ENCODE measurements around the gene ZFYVE26.

Gene ZFYVE26

GRCh38 chr14:67735336-67736147 lies 80.8 kb downstream of the ZFYVE26 start:
- TF ChIP-seq POLR2AphosphoS5 (IDR thresholded peaks at IDR 0.05; ENCODE audit: low read depth, low read length) (no peak), TAF1 (IDR thresholded peaks at IDR 0.05; ENCODE audit: low read depth, low read length) (no peak), PAX5 (IDR thresholded peaks at IDR 0.05; ENCODE audit: insufficient read depth, low read length, severe bottlenecking) (no peak)
- DNase-seq (ENCODE audit: insufficient read length, low spot score) (no peak), FAIRE-seq (no peak)

GRCh38 chr14:67734675-67735074 lies 81.7 kb downstream of the ZFYVE26 start:
- DNase-seq (ENCODE audit: insufficient read length, low spot score) = no peak
- no peak for FAIRE-seq
- no peak for TF ChIP-seq POLR2A (IDR thresholded peaks at IDR 0.05; ENCODE audit: low read depth, low read length)
- no peak for TF ChIP-seq PAX5 (IDR thresholded peaks at IDR 0.05; ENCODE audit: insufficient read depth, low read length, severe bottlenecking)
- no peak for TF ChIP-seq POLR2AphosphoS5 (IDR thresholded peaks at IDR 0.05; ENCODE audit: low read depth, low read length)
- TF ChIP-seq TAF1 (IDR thresholded peaks at IDR 0.05; ENCODE audit: low read depth, low read length) = no peak
- no peak for TF ChIP-seq POU2F2 (IDR thresholded peaks at IDR 0.05; ENCODE audit: low read depth, low read length)
- no peak for TF ChIP-seq SPI1 (IDR thresholded peaks at IDR 0.05; ENCODE audit: low read depth, low read length)

GRCh38 chr14:67733616-67734015 lies 82.8 kb downstream of the ZFYVE26 start:
- FAIRE-seq = no peak
- DNase-seq (ENCODE audit: insufficient read length, low spot score) = no peak
- TF ChIP-seq SPI1 (IDR thresholded peaks at IDR 0.05; ENCODE audit: low read depth, low read length) (no peak), TAF1 (IDR thresholded peaks at IDR 0.05; ENCODE audit: low read depth, low read length) (no peak), POU2F2 (IDR thresholded peaks at IDR 0.05; ENCODE audit: low read depth, low read length) (no peak), POLR2A (IDR thresholded peaks at IDR 0.05; ENCODE audit: low read depth, low read length) (no peak), POLR2AphosphoS5 (IDR thresholded peaks at IDR 0.05; ENCODE audit: low read depth, low read length) (no peak), PAX5 (IDR thresholded peaks at IDR 0.05; ENCODE audit: insufficient read depth, low read length, severe bottlenecking) (no peak)

- no peak for FAIRE-seq
- DNase-seq (ENCODE audit: insufficient read length, low spot score) = no peak
- TF ChIP-seq PAX5 (IDR thresholded peaks at IDR 0.05; ENCODE audit: insufficient read depth, low read length, severe bottlenecking) (no peak), SPI1 (IDR thresholded peaks at IDR 0.05; ENCODE audit: low read depth, low read length) (no peak), POU2F2 (IDR thresholded peaks at IDR 0.05; ENCODE audit: low read depth, low read length) (no peak), TAF1 (IDR thresholded peaks at IDR 0.05; ENCODE audit: low read depth, low read length) (no peak), POLR2A (IDR thresholded peaks at IDR 0.05; ENCODE audit: low read depth, low read length) (no peak)
Observed at GRCh38 chr14:67729072-67729885, 87.1 kb downstream of the ZFYVE26 start.

- no peak for DNase-seq (ENCODE audit: insufficient read length, low spot score)
- no peak for FAIRE-seq
- no peak for TF ChIP-seq POLR2AphosphoS5 (IDR thresholded peaks at IDR 0.05; ENCODE audit: low read depth, low read length)
- TF ChIP-seq PAX5 (IDR thresholded peaks at IDR 0.05; ENCODE audit: insufficient read depth, low read length, severe bottlenecking) = no peak
Observed at GRCh38 chr14:67728258-67728657, 88.1 kb downstream of the ZFYVE26 start.

GRCh38 chr14:67727361-67727760 lies 89.0 kb downstream of the ZFYVE26 start:
- TF ChIP-seq POLR2AphosphoS5 (IDR thresholded peaks at IDR 0.05; ENCODE audit: low read depth, low read length) = no peak
- no peak for TF ChIP-seq PAX5 (IDR thresholded peaks at IDR 0.05; ENCODE audit: insufficient read depth, low read length, severe bottlenecking)
- no peak for TF ChIP-seq POLR2A (IDR thresholded peaks at IDR 0.05; ENCODE audit: low read depth, low read length)
- DNase-seq (ENCODE audit: insufficient read length, low spot score) = no peak
- FAIRE-seq = no peak

GRCh38 chr14:67725171-67725570 lies 91.2 kb downstream of the ZFYVE26 start:
- DNase-seq (ENCODE audit: insufficient read length, low spot score) = no peak
- no peak for FAIRE-seq

GRCh38 chr14:67722293-67722692 lies 94.1 kb downstream of the ZFYVE26 start:
- TF ChIP-seq TAF1 (IDR thresholded peaks at IDR 0.05; ENCODE audit: low read depth, low read length) (no peak), SPI1 (IDR thresholded peaks at IDR 0.05; ENCODE audit: low read depth, low read length) (no peak), POLR2A (IDR thresholded peaks at IDR 0.05; ENCODE audit: low read depth, low read length) (no peak), POLR2AphosphoS5 (IDR thresholded peaks at IDR 0.05; ENCODE audit: low read depth, low read length) (no peak), POU2F2 (IDR thresholded peaks at IDR 0.05; ENCODE audit: low read depth, low read length) (no peak)
- FAIRE-seq = no peak
- no peak for DNase-seq (ENCODE audit: insufficient read length, low spot score)

More at GRCh38 chr14:67725171-67725570, 91.2 kb downstream of the ZFYVE26 start:
- TF ChIP-seq PAX5 (IDR thresholded peaks at IDR 0.05; ENCODE audit: insufficient read depth, low read length, severe bottlenecking) = no peak
- TF ChIP-seq SPI1 (IDR thresholded peaks at IDR 0.05; ENCODE audit: low read depth, low read length) = no peak
- no peak for TF ChIP-seq POLR2A (IDR thresholded peaks at IDR 0.05; ENCODE audit: low read depth, low read length)
- no peak for TF ChIP-seq POU2F2 (IDR thresholded peaks at IDR 0.05; ENCODE audit: low read depth, low read length)
- TF ChIP-seq TAF1 (IDR thresholded peaks at IDR 0.05; ENCODE audit: low read depth, low read length) = no peak
- no peak for TF ChIP-seq POLR2AphosphoS5 (IDR thresholded peaks at IDR 0.05; ENCODE audit: low read depth, low read length)

GRCh38 chr14:67721875-67722274 lies 94.5 kb downstream of the ZFYVE26 start:
- no peak for TF ChIP-seq PAX5 (IDR thresholded peaks at IDR 0.05; ENCODE audit: insufficient read depth, low read length, severe bottlenecking)
- no peak for TF ChIP-seq TAF1 (IDR thresholded peaks at IDR 0.05; ENCODE audit: low read depth, low read length)
- no peak for TF ChIP-seq POLR2A (IDR thresholded peaks at IDR 0.05; ENCODE audit: low read depth, low read length)
- no peak for TF ChIP-seq SPI1 (IDR thresholded peaks at IDR 0.05; ENCODE audit: low read depth, low read length)
- no peak for TF ChIP-seq POLR2AphosphoS5 (IDR thresholded peaks at IDR 0.05; ENCODE audit: low read depth, low read length)
- TF ChIP-seq POU2F2 (IDR thresholded peaks at IDR 0.05; ENCODE audit: low read depth, low read length) = no peak
- DNase-seq (ENCODE audit: insufficient read length, low spot score) = no peak
- FAIRE-seq = no peak
